ENCODE measurements around the gene NEDD4.

DNA sequence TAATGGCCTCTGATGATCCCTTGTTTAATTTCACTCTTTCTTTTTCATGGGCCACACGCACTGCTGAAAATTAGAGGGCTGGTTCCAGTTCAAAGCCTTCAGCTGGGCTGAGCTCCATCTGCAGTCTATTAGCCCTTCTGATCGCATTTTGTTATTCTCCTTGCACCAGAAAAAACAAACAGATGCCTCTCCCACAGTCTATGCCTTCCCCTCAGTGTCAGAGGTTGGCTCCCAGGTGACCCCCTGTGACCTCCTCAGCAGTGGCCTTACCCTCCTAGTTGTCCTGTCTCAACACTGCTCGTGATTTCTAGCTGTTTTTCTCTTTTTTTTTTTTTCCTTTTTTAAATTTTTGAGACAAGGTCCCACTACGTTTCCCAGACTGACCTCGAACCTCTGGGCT is 173.4 kb downstream of the NEDD4 start:
- TF ChIP-seq, protein P1, sequence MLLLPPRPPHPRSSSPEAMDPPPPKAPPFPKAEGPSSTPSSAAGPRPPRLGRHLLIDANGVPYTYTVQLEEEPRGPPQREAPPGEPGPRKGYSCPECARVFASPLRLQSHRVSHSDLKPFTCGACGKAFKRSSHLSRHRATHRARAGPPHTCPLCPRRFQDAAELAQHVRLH (tag by site-specific recombination; IDR thresholded peaks at IDR 0.05) = no peak
- TF ChIP-seq RBAK (tag by site-specific recombination; IDR thresholded peaks at IDR 0.05) = no peak
- no peak for TF ChIP-seq KLF10 (tag by site-specific recombination; IDR thresholded peaks at IDR 0.05)
